ENCODE data around the gene NDUFAF8. TPM values are rescaled to one million over a fixed set of nuclear protein-coding genes. Genes with fewer than 3 reads are reported as not detected.
"Not testable (repeated sequence)": the region's sequence is repeated elsewhere in the genome, so short reads cannot be mapped to it uniquely, and the experiment has no call there.

Gene NDUFAF8
- total RNA-seq, 4 donors from 2014 or later = 22.3 to 35.4 (median 29.9) TPM; not detected in 1

GRCh38 chr17:81223762-81224130 lies 15.4 kb upstream of the NDUFAF8 start:
- no peak for TF ChIP-seq EP300 (IDR thresholded peaks at IDR 0.05; ENCODE audit: low read depth)
- no peak for TF ChIP-seq POLR2A (IDR thresholded peaks at IDR 0.05)
- no peak for TF ChIP-seq POLR2AphosphoS5 (IDR thresholded peaks at IDR 0.05)
- no peak for TF ChIP-seq CTCF (IDR thresholded peaks at IDR 0.05)

GRCh38 chr17:81227630-81228029 lies 11.5 kb upstream of the NDUFAF8 start:
- intact Hi-C loops (cut with DNase I; ENCODE audit: low total_unique reads); H3K27ac ChIP-seq: not testable (repeated sequence)

More at GRCh38 chr17:81223762-81224130, 15.4 kb upstream of the NDUFAF8 start:
- in situ Hi-C loops (cut with MboI; ENCODE audit: low pct_ligation_motif_present in 1 of 4, low pct_unique_long_range_greater_than_20kb in 1 of 4, low sequenced_read_pairs in 3 of 4) (no loop called here), intact Hi-C loops (cut with DNase I; ENCODE audit: low total_unique reads) (no loop called here)
- peak overlapping the region; percentile 43 to 62 (median 61) for H3K27ac ChIP-seq
- WGBS, 2 donors (ENCODE audit: low coverage in 1 of 2) = 21 to 26% methylated on average over 8 to 11 of the region's 11 CpGs
- peak; percentile 31 for DNase-seq
- no peaks in the 10 kb centered on the region for H3K27me3 ChIP-seq
- H3K4me3 ChIP-seq = peak overlapping the region in 3 of 4 donors; percentile 20 to 78 (median 32)
- no peaks in the 10 kb centered on the region for H3K9me3 ChIP-seq
- peaks cover 9 to 23% (median 21%) of the 10 kb centered on the region in 4 donors for H3K4me1 ChIP-seq
- no peaks in the 10 kb centered on the region for H3K36me3 ChIP-seq

GRCh38 chr17:81228420-81228819 lies 10.7 kb upstream of the NDUFAF8 start:
- Histone ChIP-seq H3K4me3 (no peak overlapping the region), H3K27me3 (no peaks in the 10 kb centered on the region), H3K27ac (peak overlapping the region in 1 of 4 donors; percentile 18), H3K36me3 (peaks cover 0 to 8% (median 0%) of the 10 kb centered on the region in 4 donors), H3K4me1 (peaks cover 0 to 5% (median 5%) of the 10 kb centered on the region in 4 donors), H3K9me3 (no peaks in the 10 kb centered on the region)
- WGBS, 2 donors (ENCODE audit: low coverage in 1 of 2) = 74 to 100% methylated on average over 3 to 9 of the region's 9 CpGs
- in situ Hi-C loops (cut with MboI; ENCODE audit: low pct_ligation_motif_present in 1 of 4, low pct_unique_long_range_greater_than_20kb in 1 of 4, low sequenced_read_pairs in 3 of 4) (no loop called here), intact Hi-C loops (cut with DNase I; ENCODE audit: low total_unique reads) (no loop called here)
- no peak for DNase-seq
- TF ChIP-seq POLR2A (IDR thresholded peaks at IDR 0.05) = no peak
- no peak for TF ChIP-seq EP300 (IDR thresholded peaks at IDR 0.05; ENCODE audit: low read depth)
- no peak for TF ChIP-seq POLR2AphosphoS5 (IDR thresholded peaks at IDR 0.05)
- TF ChIP-seq CTCF (IDR thresholded peaks at IDR 0.05) = no peak

More at GRCh38 chr17:81227630-81228029, 11.5 kb upstream of the NDUFAF8 start:
- H3K36me3 ChIP-seq; H3K9me3 ChIP-seq; H3K4me3 ChIP-seq; H3K27me3 ChIP-seq; in situ Hi-C loops (cut with MboI; ENCODE audit: low pct_ligation_motif_present in 1 of 4, low pct_unique_long_range_greater_than_20kb in 1 of 4, low sequenced_read_pairs in 3 of 4); H3K4me1 ChIP-seq; DNase-seq: not testable (repeated sequence)
- 63 to 71% methylated on average over 2 of the region's 2 CpGs for WGBS, 2 donors (ENCODE audit: low coverage in 1 of 2)

GRCh38 chr17:81228834-81229665 lies 10.1 kb upstream of the NDUFAF8 start:
- intact Hi-C loops (cut with DNase I; ENCODE audit: low total_unique reads) = no loop called here
- TF ChIP-seq CTCF (IDR thresholded peaks at IDR 0.05) (no peak), EP300 (IDR thresholded peaks at IDR 0.05; ENCODE audit: low read depth) (no peak), POLR2A (IDR thresholded peaks at IDR 0.05) (no peak), POLR2AphosphoS5 (IDR thresholded peaks at IDR 0.05) (no peak)
- Histone ChIP-seq H3K27ac (no peak overlapping the region), H3K9me3 (no peaks in the 10 kb centered on the region), H3K4me1 (no peaks in the 10 kb centered on the region), H3K4me3 (no peak overlapping the region), H3K27me3 (no peaks in the 10 kb centered on the region), H3K36me3 (peaks cover 0 to 8% (median 0%) of the 10 kb centered on the region in 4 donors)
- 87% methylated on average over 26 of the region's 32 CpGs; no CpG with 5 or more reads in 1 of the 2 donors for WGBS, 2 donors (ENCODE audit: low coverage in 1 of 2)
- no peak for DNase-seq
- in situ Hi-C loops (cut with MboI; ENCODE audit: low pct_ligation_motif_present in 1 of 4, low pct_unique_long_range_greater_than_20kb in 1 of 4, low sequenced_read_pairs in 3 of 4) = no loop called here

All from transverse colon (tissue), 4 donors.